ENCODE results near the gene ERBIN.

DNA sequence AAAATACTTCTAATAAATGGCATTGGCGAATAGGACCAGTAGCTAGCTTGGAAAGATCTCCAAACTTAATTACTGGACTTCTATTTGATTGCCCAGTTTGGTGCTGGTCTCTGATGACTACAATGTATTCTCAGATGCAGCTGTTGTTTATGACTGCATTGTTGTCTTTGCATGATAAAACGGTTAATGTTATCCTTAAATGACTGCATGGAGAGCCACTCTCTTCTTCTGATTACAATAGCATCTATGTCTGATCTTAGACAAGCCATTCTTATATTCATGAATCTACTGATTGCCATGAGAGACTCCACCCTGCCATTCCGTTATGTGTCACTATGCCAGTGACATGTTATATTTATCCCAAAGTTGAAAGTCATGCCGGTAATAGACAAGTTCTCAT lies 42.9 kb upstream of the ERBIN start:
- TF ChIP-seq, protein P1, sequence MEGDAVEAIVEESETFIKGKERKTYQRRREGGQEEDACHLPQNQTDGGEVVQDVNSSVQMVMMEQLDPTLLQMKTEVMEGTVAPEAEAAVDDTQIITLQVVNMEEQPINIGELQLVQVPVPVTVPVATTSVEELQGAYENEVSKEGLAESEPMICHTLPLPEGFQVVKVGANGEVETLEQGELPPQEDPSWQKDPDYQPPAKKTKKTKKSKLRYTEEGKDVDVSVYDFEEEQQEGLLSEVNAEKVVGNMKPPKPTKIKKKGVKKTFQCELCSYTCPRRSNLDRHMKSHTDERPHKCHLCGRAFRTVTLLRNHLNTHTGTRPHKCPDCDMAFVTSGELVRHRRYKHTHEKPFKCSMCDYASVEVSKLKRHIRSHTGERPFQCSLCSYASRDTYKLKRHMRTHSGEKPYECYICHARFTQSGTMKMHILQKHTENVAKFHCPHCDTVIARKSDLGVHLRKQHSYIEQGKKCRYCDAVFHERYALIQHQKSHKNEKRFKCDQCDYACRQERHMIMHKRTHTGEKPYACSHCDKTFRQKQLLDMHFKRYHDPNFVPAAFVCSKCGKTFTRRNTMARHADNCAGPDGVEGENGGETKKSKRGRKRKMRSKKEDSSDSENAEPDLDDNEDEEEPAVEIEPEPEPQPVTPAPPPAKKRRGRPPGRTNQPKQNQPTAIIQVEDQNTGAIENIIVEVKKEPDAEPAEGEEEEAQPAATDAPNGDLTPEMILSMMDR (IDR thresholded peaks at IDR 0.05) = no peak
- TF ChIP-seq POLR2A (IDR thresholded peaks at IDR 0.05) = no peak
- TF ChIP-seq EP300 (IDR thresholded peaks at IDR 0.05) = no peak
- no peak for TF ChIP-seq POLR2AphosphoS5 (IDR thresholded peaks at IDR 0.05)
